Activated T-helper 1 cell treated with anti-CD3 and anti-CD28 coated beads, Interleukin-12 subunit alpha, Interleukin-12 subunit beta, Interleukin-2, Interleukin-4 antibody, amounts not matched to agents 30 ng/mL and 10 ng/mL and 1 ng/mL, durations not matched to agents 14 hours and 24 hours and 36 hours (primary cell): Measurements from ENCODE around the gene NACC2. TPM values are rescaled to one million over a fixed set of nuclear protein-coding genes. Genes with fewer than 3 reads are reported as not detected.
"Not testable (repeated sequence)": the region's sequence is repeated elsewhere in the genome, so short reads cannot be mapped to it uniquely, and the experiment has no call there.

Experiments
- DNase-seq: peaks from one replicate; pipeline ENCODE4 v3.0.0; 2021; ENCODE audit warnings: low spot score
- H3K27ac Mint-ChIP-seq: one replicate; pipeline ENCODE4 v1.8.0; 2021; ENCODE audit warnings: mild to moderate bottlenecking, mixed read lengths
- H3K27me3 Mint-ChIP-seq: one replicate; pipeline ENCODE4 v1.8.0; 2022; ENCODE audit warnings: mild to moderate bottlenecking, moderate library complexity, mixed read lengths; ENCODE audit not compliant: insufficient read depth
- H3K36me3 Mint-ChIP-seq: one replicate; pipeline ENCODE4 v1.8.0; 2021; ENCODE audit warnings: low read depth, mixed read lengths
- H3K4me1 Mint-ChIP-seq: one replicate; pipeline ENCODE4 v1.8.0; 2021; ENCODE audit warnings: low read depth, mixed read lengths
- H3K4me3 Mint-ChIP-seq: one replicate; pipeline ENCODE4 v1.8.0; 2021; ENCODE audit warnings: mild to moderate bottlenecking, moderate library complexity, mixed read lengths
- H3K9me3 Mint-ChIP-seq: one replicate; pipeline ENCODE4 v1.8.0; 2021; ENCODE audit warnings: mixed read lengths
- intact Hi-C: fragments of 100-400 bp; cut with micrococcal nuclease; formaldehyde crosslinking; loops from one replicate; pipeline ENCODE4 v1.15.1; 2024
- total RNA-seq: library from RNA; stranded (reverse); gene quantifications from 2 replicates; pipeline ENCODE4 v1.2.3, GENCODE V29; 2022

NACC2 gene
- total RNA-seq, 1 donor from 2014 or later: 3.7 TPM

DNA sequence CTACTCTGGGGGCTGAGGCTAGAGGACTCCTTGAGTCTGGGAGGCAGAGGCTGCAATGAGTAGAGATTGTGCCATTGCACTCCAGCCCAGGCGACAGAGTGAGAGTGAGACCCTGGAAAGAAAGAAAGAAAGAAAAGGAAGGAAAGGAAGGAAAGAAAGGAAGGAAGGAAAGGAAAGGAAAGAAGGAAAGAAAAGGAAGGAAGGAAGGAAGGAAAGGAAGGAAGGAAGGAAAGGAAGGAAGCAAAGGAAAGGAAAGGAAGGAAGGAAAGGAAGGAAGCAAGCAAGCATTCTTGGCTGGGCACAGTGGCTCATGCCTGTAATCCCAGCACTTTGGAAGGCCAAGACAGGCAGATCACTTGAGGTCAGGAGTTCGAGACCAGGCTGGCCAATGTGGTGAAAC lies 54.2 kb downstream of the NACC2 start:
- H3K27ac Mint-ChIP-seq, intact Hi-C loops, H3K36me3 Mint-ChIP-seq, DNase-seq, H3K4me1 Mint-ChIP-seq, H3K27me3 Mint-ChIP-seq, H3K4me3 Mint-ChIP-seq: not testable (repeated sequence)
- peaks cover 28% of the 10 kb centered on the region for H3K9me3 Mint-ChIP-seq

DNA sequence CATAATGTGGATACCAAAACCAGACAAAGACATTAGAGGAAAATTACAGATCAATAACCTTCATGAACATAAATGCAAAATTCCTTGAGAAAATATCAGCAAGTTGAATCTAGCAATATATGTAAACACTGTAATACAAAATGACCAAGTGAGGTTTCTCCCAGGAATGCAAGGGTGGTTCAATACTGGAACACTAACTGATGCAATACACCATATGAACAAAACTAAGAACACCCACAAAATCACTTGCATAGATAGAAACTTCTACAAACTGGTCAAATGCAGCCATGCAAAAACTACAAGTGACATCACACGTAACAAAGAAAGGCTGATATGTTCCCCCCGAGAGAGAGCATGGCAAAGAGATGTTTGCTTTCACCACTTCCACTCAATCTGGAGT lies 55.6 kb downstream of the NACC2 start:
- H3K9me3 Mint-ChIP-seq: peaks cover 28% of the 10 kb centered on the region
- intact Hi-C loops: no loop called here
- H3K4me1 Mint-ChIP-seq: no peaks in the 10 kb centered on the region
- no peak for DNase-seq
- H3K27ac Mint-ChIP-seq: no peak overlapping the region
- H3K36me3 Mint-ChIP-seq: peaks cover 2% of the 10 kb centered on the region
- no peak overlapping the region for H3K4me3 Mint-ChIP-seq
- H3K27me3 Mint-ChIP-seq: peaks cover 4% of the 10 kb centered on the region

DNA sequence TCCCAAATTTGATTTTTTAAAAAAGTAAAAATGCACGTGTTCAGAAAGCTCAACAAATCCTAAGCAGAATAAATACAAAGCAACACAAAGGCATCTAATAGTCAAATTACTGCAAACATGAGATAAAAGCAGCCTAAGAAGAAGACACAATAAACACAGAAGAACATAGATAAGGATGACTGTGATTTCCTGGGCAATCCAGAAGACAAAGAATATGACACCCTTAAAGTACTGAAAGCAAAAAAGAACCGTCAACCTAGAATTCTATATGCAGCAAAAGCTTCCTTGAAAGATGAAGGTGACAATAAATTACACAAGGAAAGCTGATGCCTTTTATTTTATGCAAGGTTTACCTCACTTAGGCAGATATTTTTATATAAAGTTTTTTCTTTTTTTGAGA lies 58.2 kb downstream of the NACC2 start:
- no peaks in the 10 kb centered on the region for H3K4me1 Mint-ChIP-seq
- H3K36me3 Mint-ChIP-seq: peaks cover 2% of the 10 kb centered on the region
- peaks cover 6% of the 10 kb centered on the region for H3K27me3 Mint-ChIP-seq
- no peak for DNase-seq
- H3K9me3 Mint-ChIP-seq: peaks cover 28% of the 10 kb centered on the region
- H3K27ac Mint-ChIP-seq: no peak overlapping the region
- no peak overlapping the region for H3K4me3 Mint-ChIP-seq
- intact Hi-C loops: no loop called here

DNA sequence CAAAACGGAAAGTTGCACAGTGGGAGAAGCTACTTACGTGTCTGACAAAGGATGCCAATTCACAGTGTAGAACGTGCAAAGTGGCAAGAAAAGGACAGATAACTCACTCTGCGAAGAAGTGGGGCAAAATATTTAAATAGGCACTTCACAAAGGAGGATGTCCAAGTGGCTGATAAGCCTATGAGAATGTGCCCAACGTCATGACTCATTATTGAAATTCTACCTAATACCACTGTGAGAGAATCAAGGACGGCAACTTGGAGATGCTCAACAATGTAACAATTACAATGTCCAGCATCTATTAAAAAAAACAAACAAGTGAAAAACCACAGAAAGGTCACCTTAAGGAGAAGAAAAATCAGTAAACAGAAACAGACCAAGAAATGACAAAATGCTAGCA lies 59.0 kb downstream of the NACC2 start:
- H3K27me3 Mint-ChIP-seq: peaks cover 6% of the 10 kb centered on the region
- H3K4me1 Mint-ChIP-seq: no peaks in the 10 kb centered on the region
- DNase-seq: no peak
- intact Hi-C loops: no loop called here
- peaks cover 29% of the 10 kb centered on the region for H3K9me3 Mint-ChIP-seq
- H3K36me3 Mint-ChIP-seq: peaks cover 2% of the 10 kb centered on the region
- H3K4me3 Mint-ChIP-seq: no peak overlapping the region
- no peak overlapping the region for H3K27ac Mint-ChIP-seq

DNA sequence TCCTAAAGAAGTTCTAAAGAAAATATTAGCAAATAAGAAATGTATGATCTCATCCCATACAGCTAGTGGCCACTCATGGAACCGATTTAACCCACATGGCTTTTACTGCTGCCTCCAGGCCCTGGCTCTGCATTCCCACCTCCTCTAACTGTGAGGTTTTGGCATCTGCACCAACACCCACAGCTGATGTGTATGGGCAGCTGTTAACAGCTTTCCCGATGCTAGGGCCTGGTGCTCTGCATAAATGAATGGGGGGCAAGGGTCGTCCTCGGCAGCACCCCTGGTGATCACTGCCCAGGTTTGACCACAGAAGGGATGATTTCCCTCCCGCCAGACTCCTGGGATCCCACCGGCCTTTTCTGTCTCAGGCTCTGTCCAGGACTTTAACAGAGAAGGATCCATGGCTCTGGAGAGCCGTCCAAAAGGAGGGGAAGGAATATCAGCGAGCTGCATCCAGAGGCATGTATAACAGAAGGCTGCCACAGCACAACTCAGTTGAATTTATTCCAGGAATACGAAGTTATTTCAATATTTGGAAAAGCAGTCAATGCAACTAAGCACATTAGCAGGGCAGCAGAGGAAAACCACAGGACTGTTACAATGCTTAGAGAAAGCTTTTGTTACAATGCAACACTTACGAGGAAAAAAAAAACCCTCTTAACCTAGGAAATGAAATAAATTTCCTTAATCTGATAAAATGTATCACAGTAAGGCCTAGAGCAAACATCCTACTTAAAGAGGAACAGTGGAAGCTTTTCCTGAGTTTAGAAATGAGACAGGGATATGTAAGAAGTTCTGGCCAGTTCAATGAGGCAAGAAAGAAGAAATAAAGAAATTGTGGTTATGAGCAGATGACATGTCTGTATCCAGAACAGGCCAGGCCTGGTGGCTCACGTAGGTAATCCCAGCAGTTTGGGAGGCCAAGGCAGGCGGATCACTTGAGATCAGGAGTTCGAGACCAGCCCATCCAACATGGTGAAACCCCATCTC lies 63.1 kb downstream of the NACC2 start:
- H3K9me3 Mint-ChIP-seq: peaks cover 14% of the 10 kb centered on the region

DNA sequence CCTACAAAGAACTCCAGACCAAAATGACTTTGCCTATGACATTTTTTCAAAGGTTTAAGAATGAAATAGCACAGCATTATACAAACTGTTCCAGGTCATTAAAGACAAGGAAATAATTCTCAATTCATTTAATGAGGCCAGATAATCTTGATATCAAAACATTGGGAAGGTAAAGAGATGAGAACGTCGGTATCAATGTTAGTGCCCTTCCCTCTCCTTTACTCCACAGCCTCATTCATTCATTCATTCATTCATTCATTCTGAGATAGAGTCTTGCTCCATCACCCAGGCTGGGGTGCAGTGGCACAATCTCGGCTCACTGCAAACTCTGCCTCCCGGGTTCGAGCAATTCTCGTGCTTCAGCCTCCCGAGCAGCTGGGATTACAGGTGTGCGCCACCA lies 64.0 kb downstream of the NACC2 start:
- intact Hi-C loops: no loop called here
- Mint-ChIP-seq H3K36me3 (peaks cover 1% of the 10 kb centered on the region), H3K4me1 (no peaks in the 10 kb centered on the region), H3K4me3 (no peak overlapping the region), H3K9me3 (peaks cover 5% of the 10 kb centered on the region), H3K27me3 (peaks cover 6% of the 10 kb centered on the region), H3K27ac (no peak overlapping the region)
- no peak for DNase-seq

More for the DNA sequence above, 63.1 kb downstream of the NACC2 start:
- peaks cover 1% of the 10 kb centered on the region for H3K36me3 Mint-ChIP-seq
- H3K27ac Mint-ChIP-seq: no peak overlapping the region
- no peaks in the 10 kb centered on the region for H3K4me1 Mint-ChIP-seq
- peaks cover 4% of the 10 kb centered on the region for H3K27me3 Mint-ChIP-seq
- intact Hi-C loops: no loop called here
- no peak for DNase-seq
- no peak overlapping the region for H3K4me3 Mint-ChIP-seq

DNA sequence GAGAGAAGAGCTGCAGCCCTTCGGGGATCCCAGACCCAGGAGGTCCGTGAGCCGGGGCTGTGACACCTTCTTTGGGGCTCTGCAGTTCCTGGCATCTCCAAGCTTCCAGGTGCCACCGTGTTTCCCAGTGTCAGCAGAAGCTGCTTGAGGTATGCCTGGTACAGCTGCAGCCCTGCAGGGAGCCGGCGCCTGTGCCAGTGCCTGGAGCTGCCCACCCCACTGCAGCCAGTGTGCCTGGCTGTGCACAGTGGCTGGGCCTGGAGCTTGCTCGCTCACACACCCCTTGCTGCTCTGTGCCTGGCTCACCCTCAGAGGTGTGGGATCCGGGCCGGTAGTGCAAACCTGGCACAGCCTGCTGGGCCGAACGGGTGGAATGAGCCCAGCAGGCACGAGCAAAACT lies 65.5 kb downstream of the NACC2 start:
- Mint-ChIP-seq H3K27me3 (peaks cover 4% of the 10 kb centered on the region), H3K4me3 (no peak overlapping the region), H3K9me3 (peaks cover 5% of the 10 kb centered on the region), H3K4me1 (no peaks in the 10 kb centered on the region), H3K27ac (no peak overlapping the region), H3K36me3 (peaks cover 1% of the 10 kb centered on the region)
- DNase-seq: no peak
- intact Hi-C loops: no loop called here

DNA sequence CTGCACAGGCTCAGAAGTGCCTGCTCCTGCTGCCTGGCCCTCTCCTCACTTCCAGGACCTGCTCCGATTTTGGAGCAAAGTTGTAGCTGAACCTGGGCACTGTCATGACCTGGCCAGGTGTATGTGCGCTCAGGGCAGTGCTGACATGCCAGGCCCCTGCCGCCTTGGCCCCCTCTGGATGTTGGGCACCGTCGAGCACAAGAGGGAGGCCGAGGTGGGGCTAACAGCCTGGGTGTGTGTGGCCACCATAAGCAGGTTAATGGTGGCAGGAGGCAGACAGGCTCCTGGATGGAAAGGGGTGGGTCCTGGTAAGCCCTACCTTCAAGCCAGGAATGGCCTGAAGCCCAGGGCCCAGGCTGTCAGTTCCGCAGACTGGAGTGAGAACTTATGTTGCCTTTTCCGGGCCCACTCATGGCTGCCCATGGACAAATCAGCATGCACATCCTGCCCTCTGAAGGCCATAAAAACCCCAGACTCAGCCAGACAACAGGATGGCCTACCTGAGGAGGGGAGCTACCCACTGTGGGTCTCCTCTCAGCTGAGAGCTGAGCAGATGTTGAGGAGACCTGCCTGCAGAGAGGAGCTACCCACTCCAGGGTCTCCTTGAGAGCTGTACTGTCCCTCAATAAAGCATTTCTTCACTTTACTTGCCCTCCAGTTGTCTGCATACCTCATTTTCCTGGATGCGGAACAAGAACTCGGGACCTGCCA lies 66.2 kb downstream of the NACC2 start:
- Mint-ChIP-seq H3K36me3 (peaks cover 1% of the 10 kb centered on the region), H3K4me1 (no peaks in the 10 kb centered on the region), H3K9me3 (peaks cover 5% of the 10 kb centered on the region), H3K27me3 (peaks cover 2% of the 10 kb centered on the region), H3K27ac (no peak overlapping the region), H3K4me3 (no peak overlapping the region)
- intact Hi-C loops: no loop called here
- no peak for DNase-seq

DNA sequence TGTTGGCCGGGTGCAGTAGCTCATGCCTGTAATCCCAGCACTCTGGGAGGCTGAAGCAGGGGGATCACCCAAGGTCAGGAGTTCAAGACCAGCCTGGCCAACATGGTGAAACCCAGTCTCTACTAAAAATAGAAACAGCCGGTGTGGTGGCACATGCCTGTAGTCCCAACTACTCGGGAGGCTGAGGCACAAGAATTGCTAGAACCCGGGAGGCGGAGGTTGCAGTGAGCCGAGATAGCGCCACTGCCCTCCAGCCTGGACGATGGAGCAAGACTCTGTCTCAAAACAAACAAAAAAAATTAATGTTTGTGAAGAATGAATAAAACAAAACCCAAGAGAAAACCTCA lies 68.2 kb downstream of the NACC2 start:
- H3K9me3 Mint-ChIP-seq, H3K4me1 Mint-ChIP-seq, H3K27me3 Mint-ChIP-seq, DNase-seq, H3K4me3 Mint-ChIP-seq, H3K36me3 Mint-ChIP-seq, H3K27ac Mint-ChIP-seq, intact Hi-C loops: not testable (repeated sequence)

DNA sequence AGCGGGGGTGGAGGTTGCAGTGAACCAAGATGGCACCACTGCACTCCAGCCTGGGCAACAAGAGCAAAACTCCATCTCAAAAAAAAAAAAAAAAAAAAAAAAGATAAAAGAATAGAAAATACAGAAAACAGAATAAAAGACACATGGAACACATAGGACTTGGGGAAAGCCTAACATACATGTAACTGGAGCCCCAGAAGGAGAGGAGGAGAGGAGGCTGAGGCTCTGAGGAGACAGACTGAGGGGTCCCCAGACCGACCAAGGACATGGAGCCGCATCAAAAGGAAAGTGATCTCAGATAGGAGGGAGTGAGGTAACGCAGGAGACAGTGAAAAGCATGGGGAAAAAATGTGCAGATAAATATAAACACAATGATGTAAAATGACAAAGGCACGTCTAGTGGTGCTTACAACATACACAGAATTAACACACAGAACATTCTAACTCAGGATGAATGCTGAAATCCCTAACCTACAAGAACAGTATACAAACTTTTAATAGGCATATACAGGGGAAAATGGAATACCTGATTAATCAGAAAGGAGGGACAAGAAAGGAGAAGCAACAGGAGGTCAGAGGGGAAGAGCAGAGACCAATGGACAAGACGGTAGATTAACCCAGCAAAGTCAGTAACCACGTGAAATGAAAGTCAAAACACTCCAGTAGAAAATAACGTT lies 68.7 kb downstream of the NACC2 start:
- Mint-ChIP-seq H3K4me1 (no peaks in the 10 kb centered on the region), H3K36me3 (peaks cover 1% of the 10 kb centered on the region), H3K4me3 (no peak overlapping the region), H3K27ac (no peak overlapping the region), H3K27me3 (peaks cover 2% of the 10 kb centered on the region), H3K9me3 (peaks cover 5% of the 10 kb centered on the region)
- intact Hi-C loops: no loop called here
- DNase-seq: no peak

DNA sequence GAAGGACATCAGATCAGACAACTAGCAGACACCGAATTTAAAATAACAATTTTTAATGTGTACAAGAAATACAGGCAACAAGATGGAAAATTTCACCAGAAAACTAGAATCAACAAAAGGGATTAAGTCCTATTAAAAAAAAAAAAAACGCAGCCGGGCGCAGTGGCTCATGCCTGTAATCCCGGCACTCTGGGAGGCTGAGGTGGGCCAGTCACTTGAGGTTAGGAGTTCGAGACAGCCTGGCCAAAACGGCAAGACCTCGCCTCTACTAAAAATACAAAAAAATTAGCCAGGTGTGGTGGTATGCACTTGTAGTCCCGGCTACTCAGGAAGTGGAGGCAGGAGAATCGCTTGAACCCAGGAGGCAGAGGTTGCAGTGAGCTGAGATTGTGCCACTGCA lies 69.6 kb downstream of the NACC2 start:
- Mint-ChIP-seq H3K9me3 (no peaks in the 10 kb centered on the region), H3K27ac (no peak overlapping the region), H3K4me1 (no peaks in the 10 kb centered on the region), H3K36me3 (no peaks in the 10 kb centered on the region), H3K27me3 (peaks cover 2% of the 10 kb centered on the region), H3K4me3 (no peak overlapping the region)
- no peak for DNase-seq
- intact Hi-C loops: no loop called here

DNA sequence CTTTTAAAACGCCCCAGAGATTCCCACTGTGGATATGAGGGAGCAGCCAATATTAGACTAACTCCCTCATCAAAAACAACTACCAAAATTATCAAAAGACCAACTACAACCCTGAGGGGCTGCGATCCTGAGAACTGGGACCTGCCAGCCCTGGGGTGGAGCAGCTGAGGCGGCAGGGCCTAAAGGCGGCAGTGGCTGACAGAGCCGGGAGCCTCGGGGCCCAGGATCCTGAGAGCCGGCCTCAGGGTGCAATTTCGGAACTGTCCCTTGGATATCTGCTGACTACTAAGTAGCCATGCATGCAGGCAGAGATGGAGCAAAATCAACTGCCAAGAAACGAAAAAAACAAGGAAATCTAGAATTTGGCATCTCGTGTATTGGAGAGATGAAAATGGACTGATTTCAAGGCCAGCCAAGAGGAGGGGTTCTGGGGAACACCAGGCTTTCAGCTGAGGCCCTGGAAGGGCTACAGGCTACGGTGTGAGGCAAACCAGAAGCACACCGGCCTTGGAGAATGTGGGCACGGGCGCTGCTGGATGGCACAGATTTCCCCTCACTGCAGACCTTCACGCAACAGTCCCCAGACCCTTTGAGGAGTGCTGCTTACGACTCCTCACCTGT lies 70.3 kb downstream of the NACC2 start:
- intact Hi-C loops: no loop called here
- H3K4me1 Mint-ChIP-seq: no peaks in the 10 kb centered on the region
- peaks cover 2% of the 10 kb centered on the region for H3K27me3 Mint-ChIP-seq
- no peaks in the 10 kb centered on the region for H3K9me3 Mint-ChIP-seq
- H3K4me3 Mint-ChIP-seq: no peak overlapping the region
- no peaks in the 10 kb centered on the region for H3K36me3 Mint-ChIP-seq
- no peak overlapping the region for H3K27ac Mint-ChIP-seq
- no peak for DNase-seq
